ENCODE results near the gene AKAP17A.

- TF ChIP-seq CTCF (conservative IDR thresholded peaks at IDR 0.05), result no peak
- TF ChIP-seq ZFX (IDR thresholded peaks at IDR 0.05), result no peak
Observed at GRCh38 chrX:1598021-1598875, 6.8 kb downstream of the AKAP17A start.
